GM18505 (cell line): ENCODE results near the gene MMP20.

Experiments used
- ATAC-seq: cut with Tn5 transposase; IDR thresholded peaks from one replicate; pipeline ENCODE4 v1.9.1; 2021; ENCODE audit not compliant: unreplicated experiment
- POLR2A ChIP-seq: IDR thresholded peaks from 4 replicates; pipeline ENCODE4 v1.6.1; 2011; ENCODE audit warnings: borderline replicate concordance; ENCODE audit not compliant: insufficient read depth, insufficient read length; ENCODE audit errors: extremely low read depth

Gene MMP20, protein sequence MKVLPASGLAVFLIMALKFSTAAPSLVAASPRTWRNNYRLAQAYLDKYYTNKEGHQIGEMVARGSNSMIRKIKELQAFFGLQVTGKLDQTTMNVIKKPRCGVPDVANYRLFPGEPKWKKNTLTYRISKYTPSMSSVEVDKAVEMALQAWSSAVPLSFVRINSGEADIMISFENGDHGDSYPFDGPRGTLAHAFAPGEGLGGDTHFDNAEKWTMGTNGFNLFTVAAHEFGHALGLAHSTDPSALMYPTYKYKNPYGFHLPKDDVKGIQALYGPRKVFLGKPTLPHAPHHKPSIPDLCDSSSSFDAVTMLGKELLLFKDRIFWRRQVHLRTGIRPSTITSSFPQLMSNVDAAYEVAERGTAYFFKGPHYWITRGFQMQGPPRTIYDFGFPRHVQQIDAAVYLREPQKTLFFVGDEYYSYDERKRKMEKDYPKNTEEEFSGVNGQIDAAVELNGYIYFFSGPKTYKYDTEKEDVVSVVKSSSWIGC

DNA sequence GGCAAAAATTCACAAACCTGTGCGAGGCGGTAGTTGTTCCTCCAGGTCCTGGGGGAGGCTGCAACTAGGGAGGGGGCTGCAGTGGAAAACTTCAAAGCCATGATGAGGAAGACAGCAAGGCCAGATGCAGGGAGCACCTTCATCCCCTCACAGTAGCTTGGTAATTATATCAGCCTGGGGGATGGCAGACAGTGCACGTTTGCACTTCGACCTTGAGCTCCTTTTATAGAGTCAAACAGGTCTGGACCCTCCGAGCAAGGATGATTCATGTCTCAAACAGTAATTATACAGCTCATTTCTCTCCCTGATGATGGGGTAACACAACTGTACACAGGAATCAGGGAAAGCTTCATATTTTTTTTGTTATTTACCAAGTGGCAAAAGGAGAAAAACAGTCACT is at the start of gene MMP20:
Gene MMP20, minus strand, starts transcription at position 156 of the 400 bp plus-strand sequence. Its CDS starts 13 bp downstream, at position 143.
- no peak for ATAC-seq
- TF ChIP-seq POLR2A: no peak

DNA sequence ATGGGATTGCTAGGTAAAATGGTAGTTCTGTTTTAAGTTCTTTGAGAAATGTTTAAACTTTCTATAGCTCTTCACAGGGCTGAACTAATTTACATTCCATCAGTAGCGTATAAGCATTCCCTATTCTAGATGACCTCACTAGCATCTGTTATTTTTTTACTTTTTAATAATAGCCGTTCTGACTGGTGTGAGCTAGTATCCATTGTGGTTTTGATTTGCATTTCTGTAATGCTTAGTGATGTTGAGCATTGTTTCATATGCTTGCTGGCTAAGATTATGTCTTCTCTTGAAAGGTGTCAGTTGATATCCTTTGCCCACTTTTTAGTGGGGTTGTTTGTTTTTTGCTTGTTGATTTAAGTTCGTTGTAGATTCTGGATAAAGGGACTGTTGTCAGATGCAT is 44.5 kb upstream of the MMP20 start:
- ATAC-seq: no peak
- TF ChIP-seq POLR2A: no peak

GRCh38 chr11:102666331-102666957 is 41.3 kb upstream of the MMP20 start:
- ATAC-seq: no peak
- TF ChIP-seq POLR2A: no peak

- no peak for TF ChIP-seq POLR2A
Observed at GRCh38 chr11:102664001-102664752, 39.0 kb upstream of the MMP20 start.

DNA sequence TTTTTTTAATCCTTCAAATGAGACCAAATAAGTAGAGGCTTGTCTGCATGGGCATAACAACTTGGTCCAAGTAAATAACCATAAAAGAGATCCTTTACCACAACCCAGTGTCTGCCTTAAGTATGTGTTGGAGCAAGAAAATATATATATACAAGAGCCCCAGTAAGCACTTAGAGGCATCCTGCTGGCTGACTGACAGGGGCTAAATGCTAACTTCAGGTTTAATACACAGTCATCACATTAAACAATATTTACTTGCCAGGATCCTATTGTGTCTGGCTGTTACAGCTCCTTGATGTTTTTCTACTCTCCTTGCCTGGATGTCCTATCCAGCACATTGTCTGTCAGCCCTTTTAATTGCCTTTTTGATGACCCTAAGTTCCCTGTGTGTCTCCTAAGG is 37.5 kb upstream of the MMP20 start:
- no peak for ATAC-seq
- TF ChIP-seq POLR2A: no peak

More at GRCh38 chr11:102664001-102664752, 39.0 kb upstream of the MMP20 start:
- no peak for ATAC-seq

DNA sequence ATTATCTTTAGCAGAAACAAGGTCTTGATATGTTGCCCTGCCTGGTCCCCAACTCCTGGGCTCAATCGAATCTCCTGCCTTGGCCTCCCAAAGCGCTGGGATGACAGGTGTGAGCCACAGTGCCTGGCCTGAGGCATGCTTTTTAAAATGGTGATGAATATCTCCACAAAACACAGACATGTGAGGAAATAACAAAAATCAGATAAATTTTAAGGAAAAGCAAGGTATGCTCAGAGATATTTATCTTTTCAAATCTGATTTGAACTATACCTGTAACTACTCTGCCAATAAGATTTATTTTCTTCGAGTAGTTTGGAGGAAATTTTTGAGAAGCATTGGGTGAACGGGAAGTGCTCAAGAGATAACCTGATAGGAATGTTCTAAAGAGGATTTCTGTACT is 35.9 kb upstream of the MMP20 start:
- no peak for TF ChIP-seq POLR2A
- ATAC-seq: no peak

GRCh38 chr11:102656528-102656927 is 31.4 kb upstream of the MMP20 start:
- ATAC-seq: no peak
- no peak for TF ChIP-seq POLR2A

DNA sequence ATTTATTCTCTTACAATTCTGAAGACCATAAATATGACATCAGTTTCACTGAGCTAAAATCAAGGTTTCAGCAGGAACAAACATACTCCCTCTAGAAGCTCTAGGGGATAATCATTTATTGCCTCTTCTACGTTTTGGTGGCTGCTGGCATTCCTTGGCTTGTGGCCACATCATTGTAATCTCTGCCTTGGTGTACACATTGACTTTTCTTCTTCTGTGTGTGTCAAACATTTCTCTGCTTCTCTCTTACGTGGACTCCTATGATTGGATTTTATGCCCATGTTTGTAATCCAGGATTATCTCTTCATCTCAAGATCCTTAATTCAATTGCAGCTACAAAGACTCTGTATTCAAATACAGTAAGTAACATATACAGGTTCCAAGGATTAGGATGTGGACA is 30.4 kb upstream of the MMP20 start:
- ATAC-seq: no peak
- no peak for TF ChIP-seq POLR2A

GRCh38 chr11:102654761-102655160 is 29.6 kb upstream of the MMP20 start:
- no peak for ATAC-seq
- TF ChIP-seq POLR2A: no peak

GRCh38 chr11:102653744-102654291 is 28.7 kb upstream of the MMP20 start:
- no peak for TF ChIP-seq POLR2A
- ATAC-seq: no peak

DNA sequence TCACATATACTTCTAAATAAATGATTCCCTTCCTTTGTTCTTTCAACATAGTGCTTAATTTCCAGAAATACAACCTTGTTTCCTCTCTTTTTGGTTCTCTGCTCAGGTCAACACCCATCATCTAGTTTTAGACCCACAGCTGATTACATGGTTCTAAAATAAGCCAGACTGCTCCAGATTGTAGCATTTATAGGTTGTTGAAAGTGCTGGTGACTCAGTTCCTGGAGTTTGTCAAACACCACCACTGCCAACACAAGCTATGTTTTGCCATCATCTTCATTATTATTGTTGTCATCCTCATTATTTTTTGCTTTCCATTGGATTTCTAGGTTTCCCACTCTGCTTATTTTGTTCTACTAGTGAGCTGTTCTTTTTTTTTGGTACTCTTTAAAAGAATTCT is 22.3 kb upstream of the MMP20 start:
- no peak for ATAC-seq
- TF ChIP-seq POLR2A: no peak

DNA sequence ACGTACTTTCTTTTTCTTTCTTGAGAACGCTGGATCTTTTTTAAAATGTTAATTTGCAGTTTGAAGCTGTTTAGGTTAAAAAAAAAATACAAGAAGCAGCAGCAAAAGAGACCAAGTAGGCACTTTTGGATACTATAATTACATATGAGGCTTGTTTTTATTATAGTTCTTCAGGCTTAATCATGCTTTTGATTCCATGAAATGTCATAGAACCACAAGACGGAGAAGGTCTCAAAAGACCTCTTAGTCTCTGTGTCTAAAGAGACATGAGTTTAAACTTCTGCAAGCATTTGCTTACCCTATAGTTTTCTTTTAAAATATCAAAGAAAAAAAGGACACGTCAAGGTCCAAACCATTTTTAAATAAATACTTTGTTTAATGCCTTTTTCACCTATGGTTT is 18.8 kb upstream of the MMP20 start:
- no peak for ATAC-seq
- no peak for TF ChIP-seq POLR2A

DNA sequence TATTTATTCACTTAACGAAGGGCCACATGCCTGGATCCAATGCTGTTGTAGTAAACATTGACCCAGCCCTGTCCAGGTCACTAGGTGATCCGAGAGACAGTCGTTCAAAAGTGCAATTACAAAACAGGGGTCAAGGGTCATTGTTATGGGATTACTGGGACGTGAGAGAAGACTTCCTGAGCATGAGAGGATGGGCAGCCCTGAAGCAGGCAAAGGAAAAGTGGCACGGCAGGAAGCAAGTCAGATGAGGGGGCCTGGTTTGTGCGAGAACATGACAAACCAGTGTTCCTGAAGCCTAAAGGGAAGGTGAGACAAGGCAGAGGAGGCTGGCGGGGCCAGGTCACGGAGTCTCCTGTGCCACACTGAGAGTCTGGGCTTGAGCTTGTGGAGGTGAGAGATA is 15.8 kb upstream of the MMP20 start:
- TF ChIP-seq POLR2A: no peak
- no peak for ATAC-seq
